Endodermal cell (in vitro differentiated cells): ENCODE data around the gene C1QTNF1. TPM values are rescaled to one million over a fixed set of nuclear protein-coding genes. Genes with fewer than 3 reads are reported as not detected.

Source experiments
- DNase-seq: peaks from one replicate; pipeline ENCODE4 v3.0.0-alpha.2; 2017
- H3K27ac ChIP-seq: 2 replicates; pipeline ENCODE4 v1.5.1; 2013; ENCODE audit warnings: mild to moderate bottlenecking, low read depth, low read length, moderate library complexity
- H3K27me3 ChIP-seq: 2 replicates; pipeline ENCODE4 v1.6.1; 2013; ENCODE audit warnings: mild to moderate bottlenecking, low read length, moderate library complexity; ENCODE audit not compliant: insufficient read depth, control insufficient read depth, poor library complexity, severe bottlenecking
- H3K36me3 ChIP-seq: 2 replicates; pipeline ENCODE4 v1.7.0; 2013; ENCODE audit warnings: mild to moderate bottlenecking, low read length, moderate library complexity; ENCODE audit not compliant: control insufficient read depth, insufficient read depth
- H3K4me1 ChIP-seq: one replicate; pipeline ENCODE4 v1.7.0; 2013; ENCODE audit warnings: low read length; ENCODE audit not compliant: control insufficient read depth, insufficient read depth
- H3K4me3 ChIP-seq: 2 replicates; pipeline ENCODE4 v1.5.1; 2013; ENCODE audit warnings: mild to moderate bottlenecking, low read length, moderate library complexity
- H3K9ac ChIP-seq: 2 replicates; pipeline ENCODE4 v1.6.1; 2013; ENCODE audit warnings: mild to moderate bottlenecking, low read length, moderate library complexity; ENCODE audit not compliant: poor library complexity, severe bottlenecking; ENCODE audit errors: extremely low read depth
- H3K9me3 ChIP-seq: 2 replicates; pipeline ENCODE4 v1.6.1; 2013; ENCODE audit warnings: mild to moderate bottlenecking, low read length, moderate library complexity; ENCODE audit not compliant: control insufficient read depth
- H3K27ac Mint-ChIP-seq: 2 replicates; pipeline ENCODE4 v1.8.0; 2020; ENCODE audit warnings: mixed read lengths
- H3K27me3 Mint-ChIP-seq: 2 replicates; pipeline ENCODE4 v1.8.0; 2021; ENCODE audit warnings: mild to moderate bottlenecking, mixed read lengths; ENCODE audit not compliant: insufficient read depth
- H3K36me3 Mint-ChIP-seq: 2 replicates; pipeline ENCODE4 v1.8.0; 2020; ENCODE audit warnings: low read depth, mixed read lengths
- H3K4me1 Mint-ChIP-seq: 2 replicates; pipeline ENCODE4 v1.8.0; 2020; ENCODE audit warnings: mixed read lengths
- H3K4me3 Mint-ChIP-seq: 2 replicates; pipeline ENCODE4 v1.8.0; 2020; ENCODE audit warnings: mild to moderate bottlenecking, moderate library complexity, mixed read lengths
- H3K9me3 Mint-ChIP-seq: 2 replicates; pipeline ENCODE4 v1.8.0; 2020; ENCODE audit warnings: mild to moderate bottlenecking, mixed read lengths
- CTCF ChIP-seq: fragments of 200-600 bp; sonication (generic); conservative IDR thresholded peaks from 2 replicates; pipeline ENCODE4 v1.5.0; 2021; ENCODE audit warnings: antibody characterized with exemption, mild to moderate bottlenecking
- WGBS, 2 experiments: methylation state at CpG; one replicate each; pipeline versions ENCODE4 v1.1.5 to v1.1.7; 2013; ENCODE audit warnings: missing lambda C conversion rate in 2 of 2, mixed read lengths in 1 of 2; ENCODE audit not compliant: insufficient coverage in 1 of 2, insufficient read length in 1 of 2; 5-methylcytosine and 5-hydroxymethylcytosine counted together
- total RNA-seq, 2 donors: library from RNA; stranded (reverse); fragmentation: NEBNext Ultra II Directional in 1 of 2; extraction: Animal tissue kit (Norgen Biotek cat#: 25700) in 1 of 2; gene quantifications; 2 replicates in 1 of 2; 3 replicates in 1 of 2; pipeline ENCODE4 v1.2.1, GENCODE V29; 2021

The C1QTNF1 gene
- total RNA-seq, 2 donors from 2014 or later, result 16.0 to 16.5 TPM

GRCh38 chr17:79043931-79044320, 20.0 kb downstream of the C1QTNF1 start:
- Histone ChIP-seq H3K27ac (no peak overlapping the region), H3K4me1 (no peaks in the 10 kb centered on the region), H3K9me3 (no peaks in the 10 kb centered on the region), H3K36me3 (no peaks in the 10 kb centered on the region), H3K27me3 (peaks cover 4% of the 10 kb centered on the region), H3K9ac (no peak overlapping the region), H3K4me3 (no peak overlapping the region)
- DNase-seq, result no peak
- Mint-ChIP-seq H3K36me3 (no peaks in the 10 kb centered on the region), H3K27me3 (peaks cover 18% of the 10 kb centered on the region), H3K27ac (no peak overlapping the region), H3K9me3 (no peaks in the 10 kb centered on the region), H3K4me3 (no peak overlapping the region), H3K4me1 (no peaks in the 10 kb centered on the region)
- WGBS, 2 experiments, result 80 to 83% methylated on average over 4 to 12 of the region's 12 CpGs
- no peak for TF ChIP-seq CTCF

- Histone ChIP-seq H3K27me3 (peaks cover 4% of the 10 kb centered on the region), H3K4me1 (no peaks in the 10 kb centered on the region), H3K9ac (no peak overlapping the region), H3K4me3 (no peak overlapping the region), H3K27ac (no peak overlapping the region), H3K36me3 (no peaks in the 10 kb centered on the region), H3K9me3 (no peaks in the 10 kb centered on the region)
- DNase-seq, result no peak
- Mint-ChIP-seq H3K27me3 (peaks cover 18% of the 10 kb centered on the region), H3K36me3 (no peaks in the 10 kb centered on the region), H3K4me1 (no peaks in the 10 kb centered on the region), H3K27ac (no peak overlapping the region), H3K4me3 (no peak overlapping the region), H3K9me3 (no peaks in the 10 kb centered on the region)
- WGBS, 2 experiments, result 87 to 88% methylated on average over 11 of the region's 11 CpGs
- no peak for TF ChIP-seq CTCF
Measured at GRCh38 chr17:79044462-79044861, 20.5 kb downstream of the C1QTNF1 start.

GRCh38 chr17:79045001-79045729, 21.2 kb downstream of the C1QTNF1 start:
- Mint-ChIP-seq H3K27ac (no peak overlapping the region), H3K4me3 (no peak overlapping the region)
- 84 to 98% methylated on average over 6 to 15 of the region's 15 CpGs for WGBS, 2 experiments

More at GRCh38 chr17:79045001-79045729, 21.2 kb downstream of the C1QTNF1 start:
- Histone ChIP-seq H3K4me3 (no peak overlapping the region), H3K27me3 (peaks cover 4% of the 10 kb centered on the region), H3K27ac (no peak overlapping the region), H3K4me1 (no peaks in the 10 kb centered on the region), H3K9me3 (no peaks in the 10 kb centered on the region), H3K9ac (no peak overlapping the region), H3K36me3 (no peaks in the 10 kb centered on the region)
- H3K36me3 Mint-ChIP-seq, result no peaks in the 10 kb centered on the region
- no peaks in the 10 kb centered on the region for H3K4me1 Mint-ChIP-seq
- DNase-seq, result no peak
- no peak for TF ChIP-seq CTCF
- H3K9me3 Mint-ChIP-seq, result no peaks in the 10 kb centered on the region
- peaks cover 18% of the 10 kb centered on the region for H3K27me3 Mint-ChIP-seq
